ENCODE data around the gene THSD7B.

Gene THSD7B

DNA sequence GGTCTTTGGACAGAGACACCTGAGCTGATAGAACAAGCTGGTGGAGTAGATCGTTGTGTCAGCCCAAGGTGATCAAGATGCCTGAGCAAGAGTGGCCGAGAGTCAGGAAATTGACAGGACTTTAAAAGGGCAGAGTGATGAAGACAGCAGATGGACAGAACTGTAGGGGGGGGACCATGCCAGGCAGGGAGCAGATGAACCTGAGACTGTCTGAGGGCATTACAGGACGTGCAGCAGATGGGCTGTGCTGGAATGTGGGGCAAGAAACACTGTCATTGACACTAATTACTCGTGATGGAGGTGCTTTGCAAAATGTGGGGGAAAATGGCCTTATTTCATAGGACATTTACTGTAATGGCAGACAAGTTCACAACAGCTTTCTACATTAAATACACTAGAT lies 225.0 kb downstream of the THSD7B start:
- no peak for DNase-seq (ENCODE audit: low read depth)
- TF ChIP-seq CTCF (IDR thresholded peaks at IDR 0.05; ENCODE audit: low read depth, low read length, missing control alignments), result no peak
- no peak overlapping the region for H3K4me3 ChIP-seq (ENCODE audit: low read depth, low read length)

DNA sequence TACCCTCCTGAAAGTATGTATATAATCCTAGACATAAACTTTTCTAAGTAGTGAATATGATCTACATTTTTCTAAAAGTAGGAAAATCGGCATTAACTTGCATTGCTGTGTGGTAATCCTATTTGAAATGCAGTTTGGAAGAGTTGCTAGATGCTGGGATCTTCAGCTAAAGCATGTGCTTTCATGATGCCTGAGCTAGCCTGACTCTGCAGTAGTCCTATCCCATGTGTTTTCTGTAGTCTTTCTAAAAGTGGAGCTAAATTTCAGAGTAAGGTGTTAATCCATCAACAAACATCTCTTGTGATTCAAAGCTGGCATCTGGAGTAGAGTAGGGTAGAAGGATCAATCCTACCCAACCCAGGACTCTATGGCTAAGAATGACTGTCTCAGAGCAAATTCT lies 229.4 kb downstream of the THSD7B start:
- DNase-seq (ENCODE audit: low read depth), result no peak
- TF ChIP-seq CTCF (IDR thresholded peaks at IDR 0.05; ENCODE audit: low read depth, low read length, missing control alignments), result no peak
- no peak overlapping the region for H3K4me3 ChIP-seq (ENCODE audit: low read depth, low read length)

DNA sequence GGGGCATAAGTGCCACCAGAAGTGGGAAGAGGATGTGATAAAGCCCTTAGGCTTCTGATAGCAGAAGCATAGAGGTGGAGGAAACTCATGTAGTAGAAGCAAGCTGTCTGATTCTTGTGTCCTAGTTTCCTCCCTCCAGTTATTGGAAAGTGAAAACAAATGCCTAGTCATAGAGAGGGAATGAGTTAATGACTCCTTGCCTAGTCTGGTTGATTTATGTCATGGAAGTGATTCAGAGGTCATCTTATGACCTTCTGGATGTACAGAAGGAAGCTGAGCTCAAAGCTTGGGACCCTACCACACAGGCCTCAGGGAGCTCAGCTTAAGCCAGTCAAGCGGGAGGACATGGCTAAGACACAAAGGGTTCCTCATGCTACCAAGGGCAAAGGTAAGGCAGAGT lies 232.2 kb downstream of the THSD7B start:
- no peak for DNase-seq (ENCODE audit: low read depth)
- H3K4me3 ChIP-seq (ENCODE audit: low read depth, low read length), result no peak overlapping the region
- no peak for TF ChIP-seq CTCF (IDR thresholded peaks at IDR 0.05; ENCODE audit: low read depth, low read length, missing control alignments)

- DNase-seq (ENCODE audit: low read depth), result no peak
- no peak for TF ChIP-seq CTCF (IDR thresholded peaks at IDR 0.05; ENCODE audit: low read depth, low read length, missing control alignments)
- H3K4me3 ChIP-seq (ENCODE audit: low read depth, low read length), result no peak overlapping the region
Measured at GRCh38 chr2:137000811-137001210, 235.5 kb downstream of the THSD7B start.

DNA sequence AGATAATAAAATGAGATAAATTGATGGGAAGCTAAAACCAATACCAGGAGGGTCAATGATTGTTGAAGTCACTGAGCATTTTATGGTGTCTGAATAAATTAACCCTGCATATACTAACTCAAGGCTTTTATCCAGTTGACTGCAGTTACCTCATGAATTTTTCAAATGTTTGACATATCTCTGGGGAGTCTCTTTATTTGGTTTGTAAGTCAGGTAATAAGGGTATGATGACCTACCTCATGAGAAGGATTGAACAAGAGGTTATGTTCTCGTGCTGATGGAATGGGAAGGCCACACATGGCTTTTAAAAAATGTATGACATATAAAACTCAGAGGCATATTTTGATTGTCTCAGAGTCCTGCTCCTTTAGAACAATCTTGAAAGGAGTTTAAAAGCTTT lies 237.6 kb downstream of the THSD7B start:
- no peak for DNase-seq (ENCODE audit: low read depth)
- H3K4me3 ChIP-seq (ENCODE audit: low read depth, low read length), result no peak overlapping the region
- TF ChIP-seq CTCF (IDR thresholded peaks at IDR 0.05; ENCODE audit: low read depth, low read length, missing control alignments), result no peak

DNA sequence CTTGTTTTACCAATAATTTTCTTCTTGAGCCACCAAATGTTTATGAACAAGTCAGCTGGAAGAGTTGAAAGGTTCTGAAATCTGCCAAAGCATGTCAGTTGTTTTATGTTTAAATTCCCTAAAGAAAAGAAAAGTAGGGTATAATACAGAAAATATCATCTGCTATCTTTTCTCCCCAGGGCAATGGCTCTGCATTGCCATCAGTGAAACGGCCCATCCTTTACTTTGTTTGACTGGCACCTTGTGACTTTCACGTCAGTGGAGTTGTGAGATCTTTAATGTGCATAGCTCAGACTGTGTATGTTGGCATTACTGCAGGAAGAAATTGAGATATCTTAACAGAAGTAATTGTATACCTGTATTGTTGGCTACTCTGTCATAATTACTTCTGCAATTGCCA lies 239.9 kb downstream of the THSD7B start:
- DNase-seq (ENCODE audit: low read depth), result no peak
- no peak for TF ChIP-seq CTCF (IDR thresholded peaks at IDR 0.05; ENCODE audit: low read depth, low read length, missing control alignments)

DNA sequence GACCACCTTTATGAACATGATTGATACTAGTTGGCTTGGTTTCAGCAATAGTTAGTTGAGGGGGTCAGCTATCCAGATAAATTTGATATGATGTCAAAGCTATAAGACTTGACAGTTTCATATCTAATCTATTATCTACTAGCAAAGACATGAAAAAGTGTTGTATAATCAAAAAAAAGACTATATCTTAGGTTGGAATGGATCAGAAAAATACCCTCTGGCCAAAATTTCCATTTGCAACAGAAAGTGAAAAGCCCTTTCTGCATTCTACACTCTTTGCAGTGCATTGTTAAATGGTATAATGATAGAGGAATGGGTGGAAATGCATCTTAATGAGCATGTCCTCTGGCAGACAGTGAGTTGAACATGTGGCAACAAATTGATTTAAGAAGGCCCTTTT lies 242.6 kb downstream of the THSD7B start:
- TF ChIP-seq CTCF (IDR thresholded peaks at IDR 0.05; ENCODE audit: low read depth, low read length, missing control alignments), result no peak
- no peak for DNase-seq (ENCODE audit: low read depth)
- no peak overlapping the region for H3K4me3 ChIP-seq (ENCODE audit: low read depth, low read length)

More for the DNA sequence above, 239.9 kb downstream of the THSD7B start:
- H3K4me3 ChIP-seq (ENCODE audit: low read depth, low read length), result no peak overlapping the region

Data from GM12864 (cell line).